ENCODE data around the gene CASP8. TPM values are rescaled to one million over a fixed set of nuclear protein-coding genes. Genes with fewer than 3 reads are reported as not detected.

CASP8 gene
- total RNA-seq, 1 experiment from 2014 or later, result 34.8 TPM

- DNase-seq (ENCODE audit: low read depth, low spot score) (no peak), ATAC-seq (no peak)
- Histone ChIP-seq H3K27me3 (ENCODE audit: control insufficient read depth, insufficient read depth, low read length) (no peaks in the 10 kb centered on the region), H3K36me3 (ENCODE audit: control insufficient read depth, insufficient read depth, low read length) (no peaks in the 10 kb centered on the region; the same call in 1 of the 2 replicates), H3K4me3 (ENCODE audit: low read depth in 2 of 2, low read length in 2 of 2) (no peak overlapping the region), H3K9me3 (ENCODE audit: control insufficient read depth, insufficient read depth, low read depth, low read length) (no peaks in the 10 kb centered on the region), H3K4me1 (ENCODE audit: control insufficient read depth, insufficient read depth, low read length) (no peaks in the 10 kb centered on the region), H3K27ac (ENCODE audit: low read length) (no peak overlapping the region)
- in situ Hi-C loops (cut with HindIII; ENCODE audit: low pct_unique_long_range_greater_than_20kb, low sequenced_read_pairs), result no loop called here
- no TSS peak for BruUV-seq (replicated peaks)
- intact Hi-C loops (cut with micrococcal nuclease; ENCODE audit: unreplicated experiment), result no loop called here
- POLR2A ChIA-PET, result no interaction called here
- TF ChIP-seq SIN3A (IDR thresholded peaks at IDR 0.05; ENCODE audit: borderline replicate concordance, insufficient read depth, low read depth, low read length) (no peak), REST (IDR thresholded peaks at IDR 0.05; ENCODE audit: insufficient read depth in 1 of 2, low read depth in 2 of 2, low read length in 1 of 2) (no peak), CTCF (IDR thresholded peaks at IDR 0.05) (no peak), POLR2AphosphoS5 (IDR thresholded peaks at IDR 0.05; ENCODE audit: low read depth, low read length) (no peak), TCF7L2 (IDR thresholded peaks at IDR 0.05; ENCODE audit: low read depth, low read length) (no peak)
- CTCF ChIA-PET, result no interaction called here
These were observed 10.1 kb downstream of the CASP8 start for GRCh38 chr2:201270293-201271001.

GRCh38 chr2:201271917-201272316 is 11.6 kb downstream of the CASP8 start:
- TF ChIP-seq POLR2AphosphoS5 (IDR thresholded peaks at IDR 0.05; ENCODE audit: low read depth, low read length) (no peak), TCF7L2 (IDR thresholded peaks at IDR 0.05; ENCODE audit: low read depth, low read length) (no peak), REST (IDR thresholded peaks at IDR 0.05; ENCODE audit: insufficient read depth in 1 of 2, low read depth in 2 of 2, low read length in 1 of 2) (no peak), CTCF (IDR thresholded peaks at IDR 0.05) (no peak)
- DNase-seq (ENCODE audit: low read depth, low spot score) (no peak), ATAC-seq (no peak)
- no peak overlapping the region for H3K27ac ChIP-seq (ENCODE audit: low read length)
- H3K36me3 ChIP-seq (ENCODE audit: control insufficient read depth, insufficient read depth, low read length), result no peaks in the 10 kb centered on the region; the same call in 1 of the 2 replicates
- no peaks in the 10 kb centered on the region for H3K27me3 ChIP-seq (ENCODE audit: control insufficient read depth, insufficient read depth, low read length)
- no peaks in the 10 kb centered on the region for H3K4me1 ChIP-seq (ENCODE audit: control insufficient read depth, insufficient read depth, low read length)
- POLR2A ChIA-PET, result no interaction called here
- in situ Hi-C loops (cut with HindIII; ENCODE audit: low pct_unique_long_range_greater_than_20kb, low sequenced_read_pairs) (no loop called here), intact Hi-C loops (cut with micrococcal nuclease; ENCODE audit: unreplicated experiment) (no loop called here)
- CTCF ChIA-PET, result no interaction called here
- no TSS peak for BruUV-seq (replicated peaks)
- H3K4me3 ChIP-seq (ENCODE audit: low read depth in 2 of 2, low read length in 2 of 2), result no peak overlapping the region
- no peaks in the 10 kb centered on the region for H3K9me3 ChIP-seq (ENCODE audit: control insufficient read depth, insufficient read depth, low read depth, low read length)

All from Panc1 (cell line).